HG02981 (cell line): ENCODE results near the gene STYXL1.
A peak's percentile ranks its signal among the peaks of the same experiment; 100 is the strongest.

Experiments
- ATAC-seq: cut with Tn5 transposase; IDR thresholded peaks from one replicate; pipeline ENCODE4 v1.9.1; 2021; ENCODE audit warnings: mild to moderate bottlenecking, moderate library complexity; ENCODE audit not compliant: unreplicated experiment

The STYXL1 gene

DNA sequence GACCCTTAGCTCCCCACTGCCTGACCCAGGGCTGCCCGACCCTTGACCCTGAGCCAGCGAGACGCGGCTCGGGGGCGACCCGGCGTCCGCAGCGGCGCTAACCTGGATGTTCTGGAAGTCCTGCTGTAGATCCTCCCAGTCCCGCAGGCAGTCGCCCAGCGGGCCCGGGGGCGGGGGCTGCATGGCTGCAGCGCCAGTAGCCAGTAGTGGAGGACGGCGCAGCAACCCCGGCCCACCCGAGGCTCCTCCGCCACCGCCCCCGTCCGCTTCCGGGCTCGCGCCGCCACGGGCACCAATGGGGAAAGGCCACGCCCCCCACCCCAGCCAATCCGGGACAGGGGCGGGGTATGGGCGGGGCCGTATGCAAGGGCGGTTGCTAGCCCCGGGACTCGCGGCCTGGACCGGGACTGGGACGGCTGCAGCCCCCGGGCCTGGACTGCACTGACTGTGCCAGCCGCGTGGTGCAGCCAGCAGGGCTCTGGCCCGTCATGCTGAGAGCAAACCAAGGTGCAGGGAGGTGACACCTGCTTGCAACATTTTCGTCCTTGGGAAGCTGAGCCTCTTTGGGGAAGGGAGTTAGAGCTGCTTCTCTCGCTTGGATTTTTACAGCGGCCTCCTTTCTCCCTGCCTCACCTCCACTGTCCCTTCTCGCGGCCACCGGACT, 53.3 kb downstream of the STYXL1 start, which contains the start of gene TMEM120A:
TMEM120A (minus strand) TSS at position 208 of the 664 bp plus-strand sequence; CDS start at position 183, 25 bp downstream.
- peak; percentile 92 for ATAC-seq

- no peak for ATAC-seq
These were observed 54.0 kb downstream of the STYXL1 start for GRCh38 chr7:75993689-75994387.

GRCh38 chr7:75992083-75992755, 55.6 kb downstream of the STYXL1 start:
- no peak for ATAC-seq

DNA sequence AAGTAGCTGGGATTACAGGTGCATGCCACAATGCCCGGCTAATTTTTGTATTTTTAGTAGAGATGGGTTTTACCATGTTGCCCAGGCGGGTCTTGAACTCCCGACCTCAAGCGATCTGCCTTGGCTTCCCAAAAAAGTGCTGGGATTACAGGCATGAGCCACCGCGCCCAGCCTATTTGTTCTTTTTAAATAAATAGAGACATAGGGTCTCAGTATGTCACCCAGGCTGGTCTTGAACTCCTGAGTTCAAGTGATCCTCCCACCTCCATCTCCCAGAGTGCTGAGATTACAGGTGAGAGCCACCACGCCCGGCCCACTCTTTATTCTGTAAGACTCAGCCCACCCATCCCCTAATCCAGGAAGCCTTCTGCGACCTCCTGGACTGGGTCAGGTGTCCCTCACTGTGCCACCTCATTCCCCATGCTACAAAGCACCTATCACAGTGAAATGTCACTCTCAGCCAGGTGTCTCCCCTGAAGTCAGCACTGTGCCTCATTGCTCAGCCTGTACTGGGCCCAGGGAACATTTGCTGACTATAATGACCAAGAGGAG, 56.2 kb downstream of the STYXL1 start:
- ATAC-seq: no peak

- ATAC-seq: no peak
These were observed 58.1 kb downstream of the STYXL1 start for GRCh38 chr7:75989500-75990388.

DNA sequence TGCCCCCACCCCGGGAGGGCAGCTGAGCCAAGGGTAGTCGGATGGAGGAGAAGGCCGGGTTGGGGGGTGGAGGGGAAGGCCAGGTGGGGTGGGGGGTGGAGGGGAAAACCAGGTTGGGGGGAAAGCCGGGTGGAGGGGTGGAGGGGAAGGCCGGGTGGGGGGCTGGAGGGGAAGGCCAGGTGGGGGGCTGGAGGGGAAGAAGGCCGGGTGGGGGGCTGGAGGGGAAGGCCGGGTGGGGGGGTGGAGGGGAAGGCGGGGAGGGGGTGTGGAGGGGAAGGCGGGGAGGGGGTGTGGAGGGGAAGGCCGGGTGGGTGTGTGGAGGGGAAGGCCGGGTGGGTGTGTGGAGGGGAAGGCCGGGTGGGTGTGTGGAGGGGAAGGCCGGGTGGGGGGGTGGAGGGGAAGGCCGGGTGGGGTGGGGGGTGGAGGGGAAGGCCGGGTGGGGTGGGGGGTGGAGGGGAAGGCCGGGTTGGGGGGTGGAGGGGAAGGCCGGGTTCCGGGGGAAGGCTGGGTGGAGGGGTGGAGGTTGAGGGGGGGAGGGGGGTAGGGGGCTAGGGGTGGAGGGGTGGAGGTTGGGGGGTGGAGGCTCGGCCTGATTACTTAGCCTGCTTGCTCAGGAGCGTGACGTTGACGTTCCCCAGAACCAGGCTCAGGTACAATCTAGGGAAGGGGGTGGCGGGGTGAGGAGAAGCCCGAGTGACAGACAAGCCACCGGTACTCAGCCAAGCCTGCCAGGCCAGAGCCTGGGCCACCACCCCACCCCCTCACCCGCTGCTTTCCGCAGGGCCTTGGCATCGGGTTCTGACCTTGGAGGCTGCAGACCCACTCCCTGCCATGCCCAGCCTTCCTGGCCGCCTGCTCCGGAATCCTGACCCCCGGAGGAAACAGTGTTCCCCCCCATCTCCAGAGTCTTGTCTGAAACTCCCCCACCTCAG, 59.0 kb downstream of the STYXL1 start:
- no peak for ATAC-seq

DNA sequence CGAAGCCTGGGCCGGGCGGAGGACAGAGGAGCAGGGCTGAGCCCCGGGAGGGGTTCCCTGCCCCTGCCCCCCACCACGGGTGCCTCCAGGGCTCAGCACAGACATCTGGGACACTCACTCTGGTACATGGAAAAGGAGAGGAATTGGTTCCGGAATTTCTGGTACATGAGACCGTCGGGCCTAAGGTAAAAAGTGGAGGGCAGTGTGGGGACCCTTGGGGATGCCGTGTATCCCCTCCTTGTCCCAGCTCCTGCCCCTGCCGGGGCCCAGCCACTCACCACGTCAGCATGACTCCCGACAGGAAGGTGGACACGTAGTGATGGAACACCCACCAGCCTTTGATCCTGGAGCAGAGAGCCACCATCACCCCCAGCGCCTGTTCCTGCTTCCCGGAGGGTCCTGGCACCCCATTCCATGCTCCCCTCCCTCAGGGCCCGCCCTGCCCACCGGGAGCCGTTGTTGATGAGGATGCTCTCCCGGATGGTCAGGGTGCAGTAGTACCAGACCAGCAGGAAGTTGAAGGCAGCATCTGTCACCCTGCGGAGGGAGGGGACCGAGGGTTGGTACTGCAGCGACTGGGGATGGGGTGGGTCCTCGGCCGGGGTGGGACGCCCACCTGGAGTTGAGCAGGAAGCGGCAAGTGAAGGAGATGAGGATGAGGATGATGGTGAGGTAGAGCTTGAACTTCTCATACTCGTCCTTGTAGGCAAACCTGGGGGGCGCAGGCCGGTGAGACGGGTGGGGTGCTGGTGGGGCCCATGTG, 59.8 kb downstream of the STYXL1 start:
- ATAC-seq: no peak

- no peak for ATAC-seq
These were observed 60.6 kb downstream of the STYXL1 start for GRCh38 chr7:75987026-75987804.

DNA sequence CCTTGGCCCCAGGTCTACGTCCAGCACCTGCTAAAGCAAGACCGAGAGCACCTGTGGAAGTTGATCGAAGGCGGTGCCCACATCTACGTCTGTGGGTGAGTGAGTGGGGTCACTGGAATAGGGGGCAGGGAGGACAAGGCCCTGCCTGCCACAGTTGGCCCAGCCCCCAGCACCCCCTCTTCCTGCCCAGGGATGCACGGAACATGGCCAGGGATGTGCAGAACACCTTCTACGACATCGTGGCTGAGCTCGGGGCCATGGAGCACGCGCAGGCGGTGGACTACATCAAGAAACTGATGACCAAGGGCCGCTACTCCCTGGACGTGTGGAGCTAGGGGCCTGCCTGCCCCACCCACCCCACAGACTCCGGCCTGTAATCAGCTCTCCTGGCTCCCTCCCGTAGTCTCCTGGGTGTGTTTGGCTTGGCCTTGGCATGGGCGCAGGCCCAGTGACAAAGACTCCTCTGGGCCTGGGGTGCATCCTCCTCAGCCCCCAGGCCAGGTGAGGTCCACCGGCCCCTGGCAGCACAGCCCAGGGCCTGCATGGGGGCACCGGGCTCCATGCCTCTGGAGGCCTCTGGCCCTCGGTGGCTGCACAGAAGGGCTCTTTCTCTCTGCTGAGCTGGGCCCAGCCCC, 61.5 kb downstream of the STYXL1 start:
- no peak for ATAC-seq

DNA sequence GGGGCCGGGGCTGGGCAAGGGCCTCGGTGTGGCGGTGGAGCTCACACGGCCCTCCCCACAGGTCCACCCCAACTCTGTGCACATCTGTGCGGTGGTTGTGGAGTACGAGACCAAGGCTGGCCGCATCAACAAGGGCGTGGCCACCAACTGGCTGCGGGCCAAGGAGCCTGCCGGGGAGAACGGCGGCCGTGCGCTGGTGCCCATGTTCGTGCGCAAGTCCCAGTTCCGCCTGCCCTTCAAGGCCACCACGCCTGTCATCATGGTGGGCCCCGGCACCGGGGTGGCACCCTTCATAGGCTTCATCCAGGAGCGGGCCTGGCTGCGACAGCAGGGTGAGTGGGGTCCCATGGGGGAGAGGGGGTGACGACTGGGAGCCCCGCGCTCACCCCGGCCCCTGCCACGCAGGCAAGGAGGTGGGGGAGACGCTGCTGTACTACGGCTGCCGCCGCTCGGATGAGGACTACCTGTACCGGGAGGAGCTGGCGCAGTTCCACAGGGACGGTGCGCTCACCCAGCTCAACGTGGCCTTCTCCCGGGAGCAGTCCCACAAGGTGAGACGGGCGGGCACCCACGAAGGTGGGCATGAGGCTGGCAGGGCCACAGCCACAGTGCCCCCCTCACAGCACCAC, 62.2 kb downstream of the STYXL1 start:
- ATAC-seq: no peak

GRCh38 chr7:75985009-75985517, 62.7 kb downstream of the STYXL1 start:
- ATAC-seq: no peak

DNA sequence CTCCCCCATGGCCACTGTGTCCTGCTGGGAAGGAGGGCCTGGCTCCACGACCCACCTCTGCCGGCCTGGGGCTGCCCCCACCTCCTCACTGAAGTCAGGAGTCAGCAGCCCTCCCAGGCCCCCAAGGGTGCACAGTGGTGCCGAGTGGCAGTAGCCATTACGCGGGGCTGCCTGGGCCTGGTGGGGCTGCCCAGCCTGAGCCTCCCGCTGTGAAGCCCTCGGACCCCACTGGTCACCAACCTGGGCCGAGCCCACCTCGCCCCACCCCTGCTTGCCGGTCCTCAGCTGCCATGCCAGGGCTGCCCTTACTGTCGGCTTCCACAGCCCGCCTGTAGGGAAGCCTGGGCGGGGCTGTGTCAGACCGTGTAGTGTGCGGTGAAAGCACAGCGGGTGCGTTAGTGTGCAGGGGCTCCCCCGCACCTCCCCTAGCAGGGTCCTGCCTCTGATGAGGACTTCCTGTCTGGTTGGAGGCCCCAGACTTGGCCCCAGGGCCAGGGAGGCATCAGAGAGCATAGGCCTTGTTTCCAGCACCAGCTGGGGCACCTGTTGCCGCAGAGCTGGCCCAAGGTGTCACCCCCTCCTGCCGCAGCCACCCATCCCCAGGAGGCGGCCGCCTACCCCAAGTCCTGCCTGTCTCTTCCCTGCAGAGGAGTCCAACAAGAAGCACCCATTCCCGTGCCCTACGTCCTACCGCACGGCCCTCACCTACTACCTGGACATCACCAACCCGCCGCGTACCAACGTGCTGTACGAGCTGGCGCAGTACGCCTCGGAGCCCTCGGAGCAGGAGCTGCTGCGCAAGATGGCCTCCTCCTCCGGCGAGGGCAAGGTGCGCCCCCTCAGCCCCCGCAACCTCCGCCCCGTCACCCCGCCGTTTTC, 63.4 kb downstream of the STYXL1 start:
- ATAC-seq: no peak

GRCh38 chr7:75983471-75984129, 64.2 kb downstream of the STYXL1 start:
- ATAC-seq: no peak

DNA sequence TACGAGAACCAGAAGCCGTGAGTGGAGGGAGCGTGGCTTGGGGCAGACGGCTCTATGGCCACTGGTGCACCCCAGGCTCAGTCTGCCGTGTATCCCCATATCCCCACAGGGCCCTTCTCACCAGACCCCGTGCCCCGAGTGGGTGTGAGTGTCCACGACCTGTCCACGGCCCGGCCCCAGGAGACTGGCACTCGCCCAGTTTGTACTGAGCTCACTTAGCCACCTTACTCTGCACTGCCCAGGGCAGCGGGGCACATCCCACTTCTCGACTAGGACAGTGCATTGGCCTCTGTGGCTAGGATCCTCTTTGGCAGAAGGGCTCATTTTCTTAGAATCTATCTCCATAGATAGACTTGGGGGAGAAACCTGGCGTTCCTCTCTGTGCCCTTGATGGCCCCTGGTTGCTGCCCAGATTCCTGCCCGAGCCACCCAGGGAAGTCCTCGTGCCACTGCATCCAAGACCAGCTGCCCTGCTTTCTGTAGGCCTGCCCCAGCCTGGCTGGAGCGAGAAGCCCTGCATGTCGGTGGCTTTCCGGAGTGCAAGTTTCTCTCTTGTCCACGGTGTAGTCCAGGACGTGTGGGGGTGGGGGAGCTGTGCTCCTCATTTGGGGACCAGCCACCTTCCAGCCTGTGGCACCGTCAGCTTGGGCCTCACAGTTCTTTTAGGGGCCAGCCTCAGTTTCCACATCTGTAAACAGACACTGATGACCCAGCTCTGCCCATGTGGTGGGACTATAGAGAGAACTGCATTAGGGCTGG, 65.3 kb downstream of the STYXL1 start:
- ATAC-seq: no peak
